ENCODE data around the gene SNAPC1. TPM values are rescaled to one million over a fixed set of nuclear protein-coding genes. Genes with fewer than 3 reads are reported as not detected.

Gene SNAPC1
- total RNA-seq, 1 donor from 2014 or later = 27.8 TPM

DNA sequence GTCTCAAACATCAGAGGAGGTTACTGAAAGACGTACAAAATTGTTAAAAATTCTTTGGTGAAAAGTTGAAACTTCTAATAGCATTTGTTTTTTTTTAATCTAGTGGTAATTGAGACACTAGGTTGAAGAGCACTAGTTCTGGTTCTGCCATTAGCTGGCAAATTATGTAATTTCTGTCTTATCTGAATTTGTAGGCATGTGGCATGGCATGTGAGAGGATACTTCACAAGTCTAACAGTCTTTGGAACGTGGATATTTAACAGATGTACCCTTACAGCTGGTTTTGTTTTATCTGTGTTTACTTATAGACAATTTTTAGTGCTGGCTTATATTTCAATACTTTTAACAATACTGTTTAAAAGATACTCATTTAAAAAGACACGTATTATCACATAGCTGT, 6.0 kb downstream of the SNAPC1 start:
- peaks cover 52% of the 10 kb centered on the region for H3K79me2 ChIP-seq (ENCODE audit: low read depth)
- no peaks in the 10 kb centered on the region for H3K27me3 ChIP-seq
- H3K36me3 ChIP-seq = peaks cover 14% of the 10 kb centered on the region
- no peak overlapping the region for H3K27ac ChIP-seq
- H3F3A ChIP-seq (ENCODE audit: low read depth) = peaks cover 11% of the 10 kb centered on the region
- Mint-ChIP-seq H3K4me3 (no peak overlapping the region), H3K4me1 (peaks cover 26% of the 10 kb centered on the region), H3K27ac (no peak overlapping the region), H3K27me3 (ENCODE audit: insufficient read depth, low read depth) (peaks cover 3% of the 10 kb centered on the region), H3K9me3 (no peaks in the 10 kb centered on the region), H3K36me3 (peaks cover 24% of the 10 kb centered on the region)
- H3K9ac ChIP-seq = no peak overlapping the region
- no peak overlapping the region for H3K4me2 ChIP-seq
- H2AFZ ChIP-seq (replicated peaks) = no peak overlapping the region
- no peaks in the 10 kb centered on the region for H3K9me3 ChIP-seq (ENCODE audit: low read depth)
- TF ChIP-seq EZH2 (IDR thresholded peaks at IDR 0.05) (no peak), EZH2phosphoT487 (IDR thresholded peaks at IDR 0.05) (no peak), CTCF (IDR thresholded peaks at IDR 0.05) (no peak)
- DNase-seq (ENCODE audit: low spot score) = no peak
- H3K4me3 ChIP-seq = no peak overlapping the region
- H4K20me1 ChIP-seq (ENCODE audit: low read depth) = peaks cover 31% of the 10 kb centered on the region
- peaks cover 28% of the 10 kb centered on the region for H3K4me1 ChIP-seq

DNA sequence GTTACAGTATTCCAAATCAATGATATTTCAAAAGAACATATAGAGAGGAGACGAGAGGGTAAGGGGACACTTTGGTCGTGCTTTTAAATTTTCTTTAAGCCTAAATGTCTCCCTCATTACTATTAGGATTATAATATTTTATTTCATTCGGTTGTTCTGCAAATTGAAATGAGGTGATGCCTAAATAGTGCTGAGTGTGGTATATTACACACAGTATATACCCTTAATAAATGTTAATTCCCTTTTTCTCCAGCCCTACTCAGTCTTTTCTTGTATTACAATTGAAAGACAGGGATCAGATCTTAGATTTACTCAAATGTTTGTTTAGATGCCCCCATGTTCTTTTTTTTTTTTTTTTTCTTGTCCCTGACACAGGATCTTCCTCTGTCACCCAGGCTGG, 7.7 kb downstream of the SNAPC1 start:
- peaks cover 14% of the 10 kb centered on the region for H3K36me3 ChIP-seq
- no peak overlapping the region for H3K4me3 ChIP-seq
- no peak overlapping the region for H3K27ac ChIP-seq
- peaks cover 15% of the 10 kb centered on the region for H4K20me1 ChIP-seq (ENCODE audit: low read depth)
- Mint-ChIP-seq H3K27me3 (ENCODE audit: insufficient read depth, low read depth) (no peaks in the 10 kb centered on the region), H3K36me3 (peaks cover 24% of the 10 kb centered on the region), H3K27ac (no peak overlapping the region), H3K4me3 (no peak overlapping the region), H3K9me3 (no peaks in the 10 kb centered on the region), H3K4me1 (peaks cover 13% of the 10 kb centered on the region)
- DNase-seq (ENCODE audit: low spot score) = no peak
- H3K27me3 ChIP-seq = no peaks in the 10 kb centered on the region
- H3F3A ChIP-seq (ENCODE audit: low read depth) = peaks cover 8% of the 10 kb centered on the region
- TF ChIP-seq EZH2phosphoT487 (IDR thresholded peaks at IDR 0.05) = no peak
- TF ChIP-seq EZH2 (IDR thresholded peaks at IDR 0.05) = no peak
- TF ChIP-seq CTCF (IDR thresholded peaks at IDR 0.05) = no peak
- H3K4me2 ChIP-seq = no peak overlapping the region
- peaks cover 35% of the 10 kb centered on the region for H3K79me2 ChIP-seq (ENCODE audit: low read depth)
- peaks cover 16% of the 10 kb centered on the region for H3K4me1 ChIP-seq
- H3K9me3 ChIP-seq (ENCODE audit: low read depth) = no peaks in the 10 kb centered on the region
- H2AFZ ChIP-seq (replicated peaks) = no peak overlapping the region
- H3K9ac ChIP-seq = no peak overlapping the region

GRCh38 chr14:61774861-61775260, 12.6 kb downstream of the SNAPC1 start:
- H3K4me1 Mint-ChIP-seq = no peaks in the 10 kb centered on the region
- H3K27ac Mint-ChIP-seq = no peak overlapping the region
- Histone ChIP-seq H3F3A (ENCODE audit: low read depth) (no peaks in the 10 kb centered on the region), H3K4me3 (no peak overlapping the region), H3K9ac (no peak overlapping the region), H3K4me2 (no peak overlapping the region), H3K79me2 (ENCODE audit: low read depth) (no peaks in the 10 kb centered on the region), H3K9me3 (ENCODE audit: low read depth) (no peaks in the 10 kb centered on the region), H3K4me1 (no peaks in the 10 kb centered on the region), H2AFZ (replicated peaks) (no peak overlapping the region), H4K20me1 (ENCODE audit: low read depth) (no peaks in the 10 kb centered on the region), H3K36me3 (peaks cover 19% of the 10 kb centered on the region), H3K27me3 (no peaks in the 10 kb centered on the region), H3K27ac (no peak overlapping the region)
- no peaks in the 10 kb centered on the region for H3K27me3 Mint-ChIP-seq (ENCODE audit: insufficient read depth, low read depth)
- no peak for TF ChIP-seq EZH2phosphoT487 (IDR thresholded peaks at IDR 0.05)
- TF ChIP-seq EZH2 (IDR thresholded peaks at IDR 0.05) = no peak
- TF ChIP-seq CTCF (IDR thresholded peaks at IDR 0.05) = no peak
- peaks cover 27% of the 10 kb centered on the region for H3K36me3 Mint-ChIP-seq
- no peak for DNase-seq (ENCODE audit: low spot score)
- no peaks in the 10 kb centered on the region for H3K9me3 Mint-ChIP-seq
- no peak overlapping the region for H3K4me3 Mint-ChIP-seq

All from neural progenitor cell (in vitro differentiated cells).